Measurements from ENCODE around the gene CCDC60. TPM values are rescaled to one million over a fixed set of nuclear protein-coding genes. Genes with fewer than 3 reads are reported as not detected.

CCDC60 gene
- total and polyA plus RNA-seq, 2 experiments from 2014 or later: 15.7 to 19.1 TPM

DNA sequence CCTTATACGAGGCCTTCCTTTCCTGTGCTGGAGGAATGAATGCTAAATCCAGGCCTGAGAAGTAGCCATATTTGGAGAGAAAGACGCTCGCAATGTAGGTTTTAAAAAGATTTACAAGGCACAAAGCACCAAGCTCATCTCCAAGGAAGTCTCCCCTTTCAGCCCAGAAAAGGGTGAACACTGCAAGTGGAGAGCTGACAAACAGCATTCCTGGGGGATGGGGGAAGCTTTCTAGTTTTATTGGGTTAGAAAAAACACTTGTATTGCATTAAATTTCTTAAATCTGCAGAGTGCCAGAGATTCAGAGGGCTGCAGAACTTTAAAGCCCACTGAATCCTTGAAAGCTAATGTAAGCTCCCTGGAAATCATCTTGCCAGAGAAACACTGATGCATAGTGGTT lies 34.6 kb downstream of the CCDC60 start:
- no peak overlapping the region for H3K4me3 ChIP-seq
- no peaks in the 10 kb centered on the region for H3K36me3 ChIP-seq
- peaks cover 68% of the 10 kb centered on the region for H3K4me1 ChIP-seq (ENCODE audit: low read depth)
- TF ChIP-seq, protein P1, sequence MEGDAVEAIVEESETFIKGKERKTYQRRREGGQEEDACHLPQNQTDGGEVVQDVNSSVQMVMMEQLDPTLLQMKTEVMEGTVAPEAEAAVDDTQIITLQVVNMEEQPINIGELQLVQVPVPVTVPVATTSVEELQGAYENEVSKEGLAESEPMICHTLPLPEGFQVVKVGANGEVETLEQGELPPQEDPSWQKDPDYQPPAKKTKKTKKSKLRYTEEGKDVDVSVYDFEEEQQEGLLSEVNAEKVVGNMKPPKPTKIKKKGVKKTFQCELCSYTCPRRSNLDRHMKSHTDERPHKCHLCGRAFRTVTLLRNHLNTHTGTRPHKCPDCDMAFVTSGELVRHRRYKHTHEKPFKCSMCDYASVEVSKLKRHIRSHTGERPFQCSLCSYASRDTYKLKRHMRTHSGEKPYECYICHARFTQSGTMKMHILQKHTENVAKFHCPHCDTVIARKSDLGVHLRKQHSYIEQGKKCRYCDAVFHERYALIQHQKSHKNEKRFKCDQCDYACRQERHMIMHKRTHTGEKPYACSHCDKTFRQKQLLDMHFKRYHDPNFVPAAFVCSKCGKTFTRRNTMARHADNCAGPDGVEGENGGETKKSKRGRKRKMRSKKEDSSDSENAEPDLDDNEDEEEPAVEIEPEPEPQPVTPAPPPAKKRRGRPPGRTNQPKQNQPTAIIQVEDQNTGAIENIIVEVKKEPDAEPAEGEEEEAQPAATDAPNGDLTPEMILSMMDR (IDR thresholded peaks at IDR 0.05; ENCODE audit: low read depth, low read length): no peak
- peak overlapping the region; percentile 76 for H3K27ac ChIP-seq
- DNase-seq (ENCODE audit: low read depth in 1 of 2, low spot score in 1 of 2): no peak
- H3K9me3 ChIP-seq (ENCODE audit: low read depth): no peaks in the 10 kb centered on the region
- H3K27me3 ChIP-seq: no peaks in the 10 kb centered on the region

DNA sequence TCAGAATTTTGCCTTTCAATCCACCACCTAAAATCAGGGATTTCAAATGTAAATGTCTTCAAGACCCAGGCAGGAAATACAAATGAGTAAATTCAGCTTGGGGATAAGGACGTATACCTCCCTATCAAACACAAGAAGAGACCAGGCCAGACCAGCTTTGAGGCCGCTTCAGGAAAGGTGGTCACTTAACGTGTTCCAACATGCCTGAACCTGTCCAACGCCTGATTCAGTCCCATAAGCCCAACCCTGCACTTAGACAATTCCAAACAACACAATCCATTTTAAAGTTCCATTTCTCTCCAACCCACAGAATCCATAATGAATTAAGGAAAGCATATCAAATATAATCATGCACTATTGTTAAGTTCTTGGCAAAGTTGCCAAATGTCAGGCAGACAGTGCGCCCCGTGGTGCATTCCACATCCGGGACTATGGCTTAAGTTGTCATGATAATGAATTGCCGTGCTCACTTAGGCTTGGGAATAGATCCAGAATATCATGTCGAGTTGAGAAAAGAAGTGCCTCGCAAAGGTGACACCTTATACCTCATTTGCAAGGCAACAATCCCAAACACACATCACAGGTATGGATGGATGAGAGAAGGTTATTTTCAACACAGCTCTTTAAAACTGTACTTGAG lies 35.5 kb downstream of the CCDC60 start:
- H3K27me3 ChIP-seq: no peaks in the 10 kb centered on the region

DNA sequence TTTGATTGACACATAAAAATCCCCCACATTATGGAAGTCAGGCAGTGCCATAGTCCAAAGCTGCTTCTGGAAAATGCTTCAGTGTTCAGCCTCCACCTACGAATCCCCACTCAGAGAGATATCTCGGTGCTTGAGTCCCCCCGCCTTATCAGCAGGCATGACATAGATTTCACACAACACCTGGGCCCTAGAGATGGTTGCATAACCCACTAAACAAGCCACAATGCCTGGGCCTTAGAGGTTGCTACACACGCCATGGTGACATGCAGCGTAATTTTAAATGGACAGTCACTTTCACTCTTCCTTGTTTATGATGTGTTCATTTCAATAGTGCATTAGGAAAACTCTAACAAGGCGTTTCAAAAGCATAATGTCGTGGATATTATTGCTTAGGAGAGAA lies 38.0 kb downstream of the CCDC60 start:
- DNase-seq (ENCODE audit: low read depth in 1 of 2, low spot score in 1 of 2): peak in 1 of 2 donors; percentile 92
- TF ChIP-seq, protein P1 (IDR thresholded peaks at IDR 0.05; ENCODE audit: low read depth, low read length): no peak
- Histone ChIP-seq H3K4me3 (no peak overlapping the region), H3K4me1 (ENCODE audit: low read depth) (peaks cover 76% of the 10 kb centered on the region), H3K27me3 (no peaks in the 10 kb centered on the region), H3K27ac (peak overlapping the region; percentile 92), H3K36me3 (no peaks in the 10 kb centered on the region), H3K9me3 (ENCODE audit: low read depth) (no peaks in the 10 kb centered on the region)

More for the DNA sequence above, 35.5 kb downstream of the CCDC60 start:
- TF ChIP-seq, protein P1 (IDR thresholded peaks at IDR 0.05; ENCODE audit: low read depth, low read length): no peak
- peak overlapping the region; percentile 92 for H3K27ac ChIP-seq
- no peaks in the 10 kb centered on the region for H3K36me3 ChIP-seq
- no peak overlapping the region for H3K4me3 ChIP-seq
- no peaks in the 10 kb centered on the region for H3K9me3 ChIP-seq (ENCODE audit: low read depth)
- peaks cover 76% of the 10 kb centered on the region for H3K4me1 ChIP-seq (ENCODE audit: low read depth)
- no peak for DNase-seq (ENCODE audit: low read depth in 1 of 2, low spot score in 1 of 2)

DNA sequence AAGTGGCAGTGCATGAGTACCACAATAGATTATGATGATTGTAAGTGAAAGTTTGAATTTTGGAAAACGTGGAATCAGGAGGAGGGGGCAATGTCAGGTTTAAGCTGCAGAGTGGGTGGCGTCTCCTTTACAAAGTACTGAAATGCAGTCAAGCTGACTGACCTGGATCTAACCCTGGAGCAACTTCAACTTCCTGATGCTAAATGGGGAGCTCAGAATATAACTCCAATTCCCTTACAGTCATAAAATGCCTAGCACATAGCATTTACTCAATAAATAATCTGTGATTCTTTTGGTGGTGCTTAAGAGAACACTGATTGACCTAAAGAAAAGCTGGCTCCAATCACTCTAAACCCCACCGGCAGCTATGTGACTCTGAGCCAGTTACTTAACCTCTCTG lies 38.5 kb downstream of the CCDC60 start:
- no peaks in the 10 kb centered on the region for H3K9me3 ChIP-seq (ENCODE audit: low read depth)
- H3K27ac ChIP-seq: peak overlapping the region; percentile 92
- TF ChIP-seq, protein P1 (IDR thresholded peaks at IDR 0.05; ENCODE audit: low read depth, low read length): no peak
- peaks cover 76% of the 10 kb centered on the region for H3K4me1 ChIP-seq (ENCODE audit: low read depth)
- no peaks in the 10 kb centered on the region for H3K36me3 ChIP-seq
- no peak overlapping the region for H3K4me3 ChIP-seq
- no peak for DNase-seq (ENCODE audit: low read depth in 1 of 2, low spot score in 1 of 2)
- no peaks in the 10 kb centered on the region for H3K27me3 ChIP-seq

DNA sequence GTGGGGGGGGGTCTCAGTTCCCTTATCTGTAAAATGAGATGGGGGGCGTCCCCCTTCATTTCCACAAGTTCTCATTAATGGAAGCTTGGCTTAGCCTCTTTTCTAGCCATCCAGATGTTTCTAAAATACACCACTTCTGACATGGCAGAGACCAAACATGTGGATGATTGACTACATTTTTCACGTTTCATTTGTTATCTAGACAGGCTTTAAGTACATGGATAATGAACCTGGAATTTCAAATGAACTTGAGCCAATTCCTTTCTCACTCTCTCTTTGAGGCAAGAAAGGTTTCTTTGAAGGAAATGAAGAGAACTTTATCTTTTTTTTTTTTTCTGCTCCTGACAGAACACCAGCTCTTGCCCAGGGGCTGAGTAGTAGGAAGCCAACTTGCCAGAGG lies 39.1 kb downstream of the CCDC60 start:
- Histone ChIP-seq H3K36me3 (no peaks in the 10 kb centered on the region), H3K4me1 (ENCODE audit: low read depth) (peaks cover 78% of the 10 kb centered on the region), H3K4me3 (no peak overlapping the region)

More for the DNA sequence above, 39.1 kb downstream of the CCDC60 start:
- Histone ChIP-seq H3K27me3 (no peaks in the 10 kb centered on the region), H3K9me3 (ENCODE audit: low read depth) (no peaks in the 10 kb centered on the region), H3K27ac (peak overlapping the region; percentile 92)
- no peak for DNase-seq (ENCODE audit: low read depth in 1 of 2, low spot score in 1 of 2)
- TF ChIP-seq, protein P1 (IDR thresholded peaks at IDR 0.05; ENCODE audit: low read depth, low read length): no peak
